Measurements from ENCODE around the gene ARID1B. TPM values are rescaled to one million over a fixed set of nuclear protein-coding genes. Genes with fewer than 3 reads are reported as not detected.

The ARID1B gene
- total RNA-seq, 1 donor = 55.0 TPM

GRCh38 chr6:156757849-156758248 lies 19.3 kb upstream of the ARID1B start:
- TF ChIP-seq CTCF (IDR thresholded peaks at IDR 0.05; ENCODE audit: extremely low read depth, low read depth, low read length) = no peak
- no peaks in the 10 kb centered on the region for H3K36me3 ChIP-seq (ENCODE audit: insufficient read depth, low read length)
- no peak for DNase-seq (ENCODE audit: insufficient read length, low spot score, missing footprints)
- H4K20me1 ChIP-seq (ENCODE audit: insufficient read depth, low read length) = no peaks in the 10 kb centered on the region
- H3K27ac ChIP-seq (ENCODE audit: low read depth, low read length) = no peak overlapping the region
- no peaks in the 10 kb centered on the region for H3K9me3 ChIP-seq (ENCODE audit: low read depth, low read length)
- no peaks in the 10 kb centered on the region for H3K27me3 ChIP-seq (ENCODE audit: insufficient read depth, low read length)
- H3K4me2 ChIP-seq (ENCODE audit: insufficient read depth, low read length) = no peak overlapping the region
- H3K4me3 ChIP-seq (ENCODE audit: insufficient read depth, low read length) = no peak overlapping the region
- H2AFZ ChIP-seq (ENCODE audit: low read length) = no peak overlapping the region
- no peaks in the 10 kb centered on the region for H3K4me1 ChIP-seq (ENCODE audit: insufficient read depth, low read length)
- no peaks in the 10 kb centered on the region for H3K79me2 ChIP-seq (ENCODE audit: insufficient read depth, low read length)

- no peak for TF ChIP-seq CTCF (IDR thresholded peaks at IDR 0.05; ENCODE audit: extremely low read depth, low read depth, low read length)
- no peaks in the 10 kb centered on the region for H3K4me1 ChIP-seq (ENCODE audit: insufficient read depth, low read length)
- peak; percentile 68 for DNase-seq (ENCODE audit: insufficient read length, low spot score, missing footprints)
Observed at GRCh38 chr6:156760377-156760776, 16.8 kb upstream of the ARID1B start.

GRCh38 chr6:156762547-156762946 lies 14.6 kb upstream of the ARID1B start:
- H3K9me3 ChIP-seq (ENCODE audit: low read depth, low read length) = no peaks in the 10 kb centered on the region
- TF ChIP-seq CTCF (IDR thresholded peaks at IDR 0.05; ENCODE audit: extremely low read depth, low read depth, low read length) = no peak

More at GRCh38 chr6:156760377-156760776, 16.8 kb upstream of the ARID1B start:
- H3K79me2 ChIP-seq (ENCODE audit: insufficient read depth, low read length) = no peaks in the 10 kb centered on the region
- no peaks in the 10 kb centered on the region for H4K20me1 ChIP-seq (ENCODE audit: insufficient read depth, low read length)
- H3K4me3 ChIP-seq (ENCODE audit: insufficient read depth, low read length) = no peak overlapping the region
- H3K36me3 ChIP-seq (ENCODE audit: insufficient read depth, low read length) = no peaks in the 10 kb centered on the region
- H3K4me2 ChIP-seq (ENCODE audit: insufficient read depth, low read length) = no peak overlapping the region
- H3K9me3 ChIP-seq (ENCODE audit: low read depth, low read length) = no peaks in the 10 kb centered on the region
- H3K27me3 ChIP-seq (ENCODE audit: insufficient read depth, low read length) = no peaks in the 10 kb centered on the region
- no peak overlapping the region for H3K27ac ChIP-seq (ENCODE audit: low read depth, low read length)
- no peak overlapping the region for H2AFZ ChIP-seq (ENCODE audit: low read length)

GRCh38 chr6:156765117-156765516 lies 12.1 kb upstream of the ARID1B start:
- Histone ChIP-seq H4K20me1 (ENCODE audit: insufficient read depth, low read length) (no peaks in the 10 kb centered on the region), H3K27me3 (ENCODE audit: insufficient read depth, low read length) (no peaks in the 10 kb centered on the region), H3K79me2 (ENCODE audit: insufficient read depth, low read length) (no peaks in the 10 kb centered on the region), H3K4me1 (ENCODE audit: insufficient read depth, low read length) (no peaks in the 10 kb centered on the region), H3K4me3 (ENCODE audit: insufficient read depth, low read length) (no peak overlapping the region), H2AFZ (ENCODE audit: low read length) (no peak overlapping the region), H3K9me3 (ENCODE audit: low read depth, low read length) (no peaks in the 10 kb centered on the region), H3K4me2 (ENCODE audit: insufficient read depth, low read length) (no peak overlapping the region), H3K27ac (ENCODE audit: low read depth, low read length) (no peak overlapping the region), H3K36me3 (ENCODE audit: insufficient read depth, low read length) (no peaks in the 10 kb centered on the region)
- DNase-seq (ENCODE audit: insufficient read length, low spot score, missing footprints) = no peak
- no peak for TF ChIP-seq CTCF (IDR thresholded peaks at IDR 0.05; ENCODE audit: extremely low read depth, low read depth, low read length)

More at GRCh38 chr6:156762547-156762946, 14.6 kb upstream of the ARID1B start:
- DNase-seq (ENCODE audit: insufficient read length, low spot score, missing footprints) = peak; percentile 55
- no peaks in the 10 kb centered on the region for H4K20me1 ChIP-seq (ENCODE audit: insufficient read depth, low read length)
- H3K79me2 ChIP-seq (ENCODE audit: insufficient read depth, low read length) = no peaks in the 10 kb centered on the region
- no peak overlapping the region for H2AFZ ChIP-seq (ENCODE audit: low read length)
- no peak overlapping the region for H3K4me2 ChIP-seq (ENCODE audit: insufficient read depth, low read length)
- H3K27me3 ChIP-seq (ENCODE audit: insufficient read depth, low read length) = no peaks in the 10 kb centered on the region
- H3K27ac ChIP-seq (ENCODE audit: low read depth, low read length) = no peak overlapping the region
- no peak overlapping the region for H3K4me3 ChIP-seq (ENCODE audit: insufficient read depth, low read length)
- no peaks in the 10 kb centered on the region for H3K4me1 ChIP-seq (ENCODE audit: insufficient read depth, low read length)
- no peaks in the 10 kb centered on the region for H3K36me3 ChIP-seq (ENCODE audit: insufficient read depth, low read length)
